Gastroesophageal sphincter (tissue), 3 donors: ENCODE data around the gene DSG2.

Experiments
- CTCF ChIP-seq, 4 experiments: fragments of 200-600 bp in 2 of 4; fragments of 450-650 bp in 2 of 4; sonication (generic) in 1 of 4; IDR thresholded peaks; one replicate each; pipeline ENCODE4 v1.5.1; 2017 to 2019; ENCODE audit warnings: antibody characterized with exemption in 4 of 4, mild to moderate bottlenecking in 2 of 4, moderate library complexity in 2 of 4
- EP300 ChIP-seq: sonication (generic); formaldehyde crosslinking; IDR thresholded peaks from one replicate; pipeline ENCODE4 v1.6.1; 2017; ENCODE audit warnings: antibody characterized with exemption, mild to moderate bottlenecking
- POLR2A ChIP-seq, 2 donors: fragments of 450-650 bp; IDR thresholded peaks; one replicate each; pipeline ENCODE4 v1.6.1; 2017; ENCODE audit warnings: antibody characterized with exemption in 2 of 2, mild to moderate bottlenecking in 2 of 2, moderate library complexity in 1 of 2
- POLR2AphosphoS5 ChIP-seq: sonication (generic); formaldehyde crosslinking; IDR thresholded peaks from one replicate; pipeline ENCODE4 v1.6.1; 2017; ENCODE audit warnings: antibody characterized with exemption

GRCh38 chr18:31549416-31549815, 51.4 kb downstream of the DSG2 start:
- TF ChIP-seq CTCF (IDR thresholded peaks at IDR 0.05) (no peak), POLR2A (IDR thresholded peaks at IDR 0.05) (no peak), POLR2AphosphoS5 (no peak), EP300 (no peak)
